K562 (cell line): Measurements from ENCODE around the gene SNX18.

Source experiments
- CCAR2 ChIP-seq: fragments of 200-400 bp; formaldehyde crosslinking; IDR thresholded peaks from 2 replicates; pipeline ENCODE4 v1.6.1; 2017; ENCODE audit warnings: mild to moderate bottlenecking, low read depth, low read length
- EP300 ChIP-seq: IDR thresholded peaks from 2 replicates; pipeline ENCODE4 v1.6.1; 2012; ENCODE audit warnings: low read length, improper control_type of control experiment
- EZH2 ChIP-seq: IDR thresholded peaks from 2 replicates; pipeline ENCODE4 v1.6.1; 2012; ENCODE audit warnings: low read depth, mild to moderate bottlenecking, inconsistent platforms, low read length, borderline replicate concordance
- KAT7 ChIP-seq: sonication (generic); formaldehyde crosslinking; IDR thresholded peaks from 2 replicates; pipeline ENCODE4 v1.8.0; 2022; ENCODE audit warnings: missing genetic modification reagents, mild to moderate bottlenecking, borderline replicate concordance
- MXI1 ChIP-seq: IDR thresholded peaks from 2 replicates; pipeline ENCODE4 v1.6.1; 2011; ENCODE audit warnings: low read depth, mild to moderate bottlenecking, improper control_type of control experiment, low read length
- NONO ChIP-seq, 2 experiments: fragments of 200-400 bp in 1 of 2; fragments of 450-650 bp in 1 of 2; formaldehyde crosslinking in 1 of 2; IDR thresholded peaks; 2 replicates each; pipeline ENCODE4 v1.6.1; 2017; ENCODE audit warnings: low read depth in 2 of 2, mild to moderate bottlenecking in 2 of 2, moderate library complexity in 2 of 2, low read length in 1 of 2
- PHB2 ChIP-seq: fragments of 450-650 bp; IDR thresholded peaks from 2 replicates; pipeline ENCODE4 v1.6.1; 2017; ENCODE audit warnings: low read depth
- POLR2A ChIP-seq: fragments of 450-650 bp; conservative IDR thresholded peaks from 2 replicates; pipeline ENCODE4 v1.6.1; 2016
- POLR2AphosphoS5 ChIP-seq: IDR thresholded peaks from 2 replicates; pipeline ENCODE4 v1.6.1; 2011; ENCODE audit warnings: mild to moderate bottlenecking, low read depth, low read length, moderate library complexity; ENCODE audit not compliant: control insufficient read depth, insufficient read depth
- SETDB1 ChIP-seq: IDR thresholded peaks from one replicate; pipeline ENCODE4 v1.6.1; 2012; ENCODE audit warnings: low read length, control low read depth, inconsistent platforms
- ZBED1 ChIP-seq: IDR thresholded peaks from 2 replicates; pipeline ENCODE4 v1.6.1; 2014
- TF ChIP-seq, protein P1 (sequence below), 3 experiments: IDR thresholded peaks in 2 of 3; conservative IDR thresholded peaks in 1 of 3; 2 replicates each; pipeline ENCODE4 v1.5.1; 2011 to 2012; ENCODE audit warnings: low read length in 3 of 3, mild to moderate bottlenecking in 3 of 3, control low read depth in 2 of 3, improper control_type of control experiment in 1 of 3, inconsistent platforms in 1 of 3, low read depth in 1 of 3, mixed read lengths in 1 of 3, moderate library complexity in 1 of 3; ENCODE audit not compliant: insufficient read depth in 2 of 3
- TF ChIP-seq, protein P2 (sequence below), 2 experiments: fragments of 450-650 bp; formaldehyde crosslinking in 1 of 2; IDR thresholded peaks; 2 replicates each; pipeline versions ENCODE4 v1.4.0 to v1.6.1; 2014 to 2020; ENCODE audit warnings: mild to moderate bottlenecking in 2 of 2, borderline replicate concordance in 1 of 2, low read depth in 1 of 2
- TF ChIP-seq, protein P3 (sequence below): sonication (generic); formaldehyde crosslinking; IDR thresholded peaks from 2 replicates; pipeline ENCODE4 v1.9.0; 2022; ENCODE audit warnings: mild to moderate bottlenecking, missing genetic modification reagents

DNA sequence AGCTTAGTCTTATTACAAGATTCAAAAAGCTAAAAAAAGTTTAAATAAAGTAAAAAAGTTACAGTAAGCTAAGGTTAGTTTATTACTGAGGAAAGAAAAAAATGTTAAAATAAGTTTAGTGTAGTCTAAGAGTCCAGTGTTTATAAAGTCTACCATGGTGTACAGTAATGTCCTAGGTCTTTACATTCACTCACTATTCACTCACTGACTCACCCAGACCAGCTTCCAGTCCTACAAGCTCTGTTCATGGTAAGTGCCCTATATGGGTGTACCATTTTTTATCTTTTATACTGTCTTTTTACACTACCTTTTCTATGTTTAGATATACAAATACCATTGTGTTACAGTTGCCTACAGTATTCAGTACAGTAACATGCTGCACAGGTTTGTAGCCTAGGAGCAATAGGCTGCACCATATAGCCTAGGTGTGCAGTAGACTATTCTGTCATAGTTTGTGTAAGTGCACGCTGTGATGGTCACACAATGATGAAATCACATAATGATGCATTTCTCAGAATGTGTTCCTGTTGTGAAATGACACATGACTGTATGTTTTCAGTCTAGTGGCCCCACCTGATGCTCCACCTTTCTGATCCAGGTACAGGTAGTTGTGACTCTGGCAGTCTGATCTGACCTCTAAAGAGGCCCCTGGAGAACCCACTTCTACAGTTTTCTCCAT is 45.7 kb downstream of the SNX18 start:
- TF ChIP-seq ZBED1 (no peak), PHB2 (no peak), KAT7 (CRISPR knock-in tag) (no peak), CCAR2 (no peak), MXI1 (no peak), EP300 (no peak), POLR2AphosphoS5 (no peak), EZH2 (no peak), POLR2A (no peak), NONO (IDR thresholded peaks at IDR 0.05; ENCODE audit: low read depth in 2 of 2, low read length in 1 of 2) (no peak), SETDB1 (no peak)
- TF ChIP-seq, protein P1, sequence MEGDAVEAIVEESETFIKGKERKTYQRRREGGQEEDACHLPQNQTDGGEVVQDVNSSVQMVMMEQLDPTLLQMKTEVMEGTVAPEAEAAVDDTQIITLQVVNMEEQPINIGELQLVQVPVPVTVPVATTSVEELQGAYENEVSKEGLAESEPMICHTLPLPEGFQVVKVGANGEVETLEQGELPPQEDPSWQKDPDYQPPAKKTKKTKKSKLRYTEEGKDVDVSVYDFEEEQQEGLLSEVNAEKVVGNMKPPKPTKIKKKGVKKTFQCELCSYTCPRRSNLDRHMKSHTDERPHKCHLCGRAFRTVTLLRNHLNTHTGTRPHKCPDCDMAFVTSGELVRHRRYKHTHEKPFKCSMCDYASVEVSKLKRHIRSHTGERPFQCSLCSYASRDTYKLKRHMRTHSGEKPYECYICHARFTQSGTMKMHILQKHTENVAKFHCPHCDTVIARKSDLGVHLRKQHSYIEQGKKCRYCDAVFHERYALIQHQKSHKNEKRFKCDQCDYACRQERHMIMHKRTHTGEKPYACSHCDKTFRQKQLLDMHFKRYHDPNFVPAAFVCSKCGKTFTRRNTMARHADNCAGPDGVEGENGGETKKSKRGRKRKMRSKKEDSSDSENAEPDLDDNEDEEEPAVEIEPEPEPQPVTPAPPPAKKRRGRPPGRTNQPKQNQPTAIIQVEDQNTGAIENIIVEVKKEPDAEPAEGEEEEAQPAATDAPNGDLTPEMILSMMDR (IDR thresholded peaks at IDR 0.05 in 2 of 3, conservative IDR thresholded peaks at IDR 0.05 in 1 of 3; ENCODE audit: insufficient read depth in 2 of 3, low read depth in 1 of 3, low read length in 3 of 3), result no peak
- TF ChIP-seq, protein P2, sequence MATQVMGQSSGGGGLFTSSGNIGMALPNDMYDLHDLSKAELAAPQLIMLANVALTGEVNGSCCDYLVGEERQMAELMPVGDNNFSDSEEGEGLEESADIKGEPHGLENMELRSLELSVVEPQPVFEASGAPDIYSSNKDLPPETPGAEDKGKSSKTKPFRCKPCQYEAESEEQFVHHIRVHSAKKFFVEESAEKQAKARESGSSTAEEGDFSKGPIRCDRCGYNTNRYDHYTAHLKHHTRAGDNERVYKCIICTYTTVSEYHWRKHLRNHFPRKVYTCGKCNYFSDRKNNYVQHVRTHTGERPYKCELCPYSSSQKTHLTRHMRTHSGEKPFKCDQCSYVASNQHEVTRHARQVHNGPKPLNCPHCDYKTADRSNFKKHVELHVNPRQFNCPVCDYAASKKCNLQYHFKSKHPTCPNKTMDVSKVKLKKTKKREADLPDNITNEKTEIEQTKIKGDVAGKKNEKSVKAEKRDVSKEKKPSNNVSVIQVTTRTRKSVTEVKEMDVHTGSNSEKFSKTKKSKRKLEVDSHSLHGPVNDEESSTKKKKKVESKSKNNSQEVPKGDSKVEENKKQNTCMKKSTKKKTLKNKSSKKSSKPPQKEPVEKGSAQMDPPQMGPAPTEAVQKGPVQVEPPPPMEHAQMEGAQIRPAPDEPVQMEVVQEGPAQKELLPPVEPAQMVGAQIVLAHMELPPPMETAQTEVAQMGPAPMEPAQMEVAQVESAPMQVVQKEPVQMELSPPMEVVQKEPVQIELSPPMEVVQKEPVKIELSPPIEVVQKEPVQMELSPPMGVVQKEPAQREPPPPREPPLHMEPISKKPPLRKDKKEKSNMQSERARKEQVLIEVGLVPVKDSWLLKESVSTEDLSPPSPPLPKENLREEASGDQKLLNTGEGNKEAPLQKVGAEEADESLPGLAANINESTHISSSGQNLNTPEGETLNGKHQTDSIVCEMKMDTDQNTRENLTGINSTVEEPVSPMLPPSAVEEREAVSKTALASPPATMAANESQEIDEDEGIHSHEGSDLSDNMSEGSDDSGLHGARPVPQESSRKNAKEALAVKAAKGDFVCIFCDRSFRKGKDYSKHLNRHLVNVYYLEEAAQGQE (IDR thresholded peaks at IDR 0.05; ENCODE audit: borderline replicate concordance), result no peak
- TF ChIP-seq, protein P2 (CRISPR knock-in tag; IDR thresholded peaks at IDR 0.05; ENCODE audit: low read depth), result no peak
- TF ChIP-seq, protein P3, sequence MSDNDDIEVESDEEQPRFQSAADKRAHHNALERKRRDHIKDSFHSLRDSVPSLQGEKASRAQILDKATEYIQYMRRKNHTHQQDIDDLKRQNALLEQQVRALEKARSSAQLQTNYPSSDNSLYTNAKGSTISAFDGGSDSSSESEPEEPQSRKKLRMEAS (CRISPR knock-in tag), result no peak
